GM19372 (cell line): ENCODE data around the gene KSR1.
"Not testable (repeated sequence)": the region's sequence is repeated elsewhere in the genome, so short reads cannot be mapped to it uniquely, and the experiment has no call there.

ENCODE experiments used
- ATAC-seq: cut with Tn5 transposase; IDR thresholded peaks from one replicate; pipeline ENCODE4 v1.9.1; 2021; ENCODE audit warnings: mild to moderate bottlenecking, low read depth, moderate library complexity; ENCODE audit not compliant: unreplicated experiment

Gene KSR1

GRCh38 chr17:27646232-27646631 lies 190.0 kb downstream of the KSR1 start:
- ATAC-seq, result no peak

DNA sequence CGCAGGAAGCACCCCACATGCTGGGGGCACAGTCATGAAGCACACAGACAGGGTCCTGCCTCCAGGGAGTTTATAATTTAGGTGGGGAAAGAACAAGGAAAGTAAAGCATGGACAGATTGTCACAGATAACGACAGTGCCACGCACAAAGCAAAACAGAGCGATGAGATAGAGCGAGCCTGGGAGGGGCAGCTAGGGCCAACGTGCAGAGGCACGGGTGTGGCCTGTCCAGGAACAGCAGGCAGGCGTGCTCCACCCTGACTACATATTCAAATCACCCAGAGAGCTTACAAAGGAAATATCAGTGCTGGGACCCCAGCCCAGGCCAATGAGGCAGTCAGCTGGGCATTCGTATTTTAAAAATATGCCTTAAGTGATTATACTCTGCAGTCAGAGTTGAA lies 191.5 kb downstream of the KSR1 start:
- ATAC-seq, result no peak

GRCh38 chr17:27649111-27649571 lies 192.9 kb downstream of the KSR1 start:
- not testable (repeated sequence) for ATAC-seq

DNA sequence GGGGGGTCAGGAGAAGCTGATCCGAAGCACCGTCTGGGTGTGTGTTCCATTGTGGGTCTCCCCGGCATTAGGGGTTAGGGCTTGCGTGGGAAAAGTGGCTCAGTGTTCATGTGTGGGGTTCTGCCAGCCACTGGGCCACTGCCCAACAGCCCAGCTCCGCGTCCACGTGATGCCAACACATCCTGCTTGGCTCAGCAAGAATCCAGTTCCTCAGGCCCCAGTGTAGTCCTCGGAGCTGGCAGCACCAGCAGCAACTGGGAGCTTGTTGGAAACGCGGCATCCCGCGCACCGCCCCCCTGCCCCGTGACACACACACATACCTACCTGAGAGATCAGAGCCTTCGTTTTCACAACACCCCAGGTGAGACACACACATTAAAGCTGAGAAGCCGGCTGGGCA lies 193.7 kb downstream of the KSR1 start:
- ATAC-seq, result no peak

DNA sequence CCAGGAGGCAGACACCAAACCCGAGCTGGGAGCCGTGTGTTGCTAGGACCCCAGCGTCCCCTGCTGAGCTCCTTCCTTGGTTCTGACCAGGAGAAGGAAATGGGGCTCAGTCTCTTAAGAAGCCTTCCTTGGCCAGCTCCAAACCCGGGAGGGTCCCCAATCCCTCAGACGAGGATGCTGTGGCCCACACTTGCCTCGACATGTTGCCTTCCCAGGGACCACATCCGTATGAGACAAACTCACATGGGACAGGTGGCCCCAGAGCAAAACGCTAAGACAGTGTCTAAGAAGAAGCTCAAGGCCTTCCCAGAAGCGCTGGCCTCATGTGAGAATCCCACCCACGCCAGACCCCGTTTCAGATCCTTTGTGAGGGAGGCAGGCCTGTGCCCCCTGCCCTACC lies 194.6 kb downstream of the KSR1 start:
- no peak for ATAC-seq

DNA sequence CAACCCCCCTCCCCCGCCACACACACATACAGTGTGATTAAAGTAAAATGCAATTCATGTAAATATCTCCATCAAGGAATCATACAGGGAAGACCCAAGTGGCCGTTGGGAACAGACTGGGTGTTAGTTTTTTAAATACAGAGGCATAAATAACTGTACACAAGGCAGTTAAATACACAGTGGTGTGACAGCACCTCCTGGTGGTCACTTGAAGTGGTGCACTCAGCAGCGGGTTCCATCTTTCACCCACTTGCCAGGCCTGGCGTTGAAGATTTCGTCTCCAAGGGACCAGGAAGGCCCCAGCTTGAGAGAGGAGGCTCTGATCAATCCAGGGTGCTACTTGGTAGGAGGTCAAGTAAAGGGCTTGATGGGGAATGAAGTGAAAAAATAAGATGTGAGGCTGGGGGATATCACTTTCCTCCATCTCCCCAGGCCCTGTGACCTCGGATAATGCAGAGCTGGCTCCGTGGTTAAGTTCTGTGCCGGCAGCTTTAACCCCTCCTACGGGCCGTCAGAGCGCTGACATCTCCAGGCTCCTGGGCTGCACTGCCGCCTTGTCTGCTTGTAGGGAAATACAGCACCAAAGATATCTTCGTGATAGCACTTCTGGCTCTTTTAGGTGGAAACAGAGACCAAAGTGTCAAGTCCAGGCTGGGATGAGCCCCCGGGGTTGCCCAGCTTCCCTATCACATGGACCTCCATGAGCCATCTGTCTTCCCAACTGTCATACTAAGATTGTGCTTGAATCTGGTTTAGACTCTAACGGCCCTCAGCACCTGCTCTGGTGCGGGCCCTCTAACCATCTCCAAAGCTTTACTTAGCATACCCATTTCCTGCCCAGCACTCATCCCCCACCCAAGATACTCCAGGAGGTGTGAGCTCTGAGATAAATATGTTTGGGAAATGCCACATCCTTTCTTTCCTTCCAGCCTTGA lies 195.4 kb downstream of the KSR1 start:
- no peak for ATAC-seq

GRCh38 chr17:27653449-27653971 lies 197.3 kb downstream of the KSR1 start:
- not testable (repeated sequence) for ATAC-seq

- no peak for ATAC-seq
These were observed 197.9 kb downstream of the KSR1 start for GRCh38 chr17:27654136-27654535.

- ATAC-seq, result peak; percentile 86
These were observed 198.6 kb downstream of the KSR1 start for GRCh38 chr17:27654654-27655524.

DNA sequence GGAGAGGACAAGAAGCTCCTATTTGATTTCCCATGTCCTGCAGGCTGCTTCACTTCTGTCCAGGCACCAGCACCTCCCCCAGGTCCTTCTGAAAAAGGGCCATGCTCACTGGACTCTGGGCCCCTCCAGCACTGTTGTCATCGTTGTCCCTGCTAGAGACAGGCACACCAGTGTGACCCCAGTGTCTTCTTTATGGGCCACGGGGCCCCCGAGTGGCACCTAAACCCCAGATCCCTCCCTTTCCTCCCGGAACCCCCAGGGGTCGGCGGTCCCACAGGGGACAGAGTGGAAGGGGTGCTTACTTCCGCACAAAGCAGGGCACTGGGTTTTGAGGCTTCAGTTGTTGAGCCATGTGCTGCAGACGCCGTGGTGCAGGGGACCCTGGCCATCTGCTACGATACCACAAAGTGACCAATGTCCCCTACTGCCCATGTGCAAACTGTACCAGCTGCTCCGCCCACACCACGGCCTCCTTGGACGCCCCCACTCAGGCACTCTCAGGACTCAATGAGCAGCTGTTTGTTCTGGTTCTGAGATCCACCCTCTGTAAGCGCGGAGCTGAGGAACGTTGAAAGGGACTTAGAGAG lies 199.4 kb downstream of the KSR1 start:
- ATAC-seq, result not testable (repeated sequence)

DNA sequence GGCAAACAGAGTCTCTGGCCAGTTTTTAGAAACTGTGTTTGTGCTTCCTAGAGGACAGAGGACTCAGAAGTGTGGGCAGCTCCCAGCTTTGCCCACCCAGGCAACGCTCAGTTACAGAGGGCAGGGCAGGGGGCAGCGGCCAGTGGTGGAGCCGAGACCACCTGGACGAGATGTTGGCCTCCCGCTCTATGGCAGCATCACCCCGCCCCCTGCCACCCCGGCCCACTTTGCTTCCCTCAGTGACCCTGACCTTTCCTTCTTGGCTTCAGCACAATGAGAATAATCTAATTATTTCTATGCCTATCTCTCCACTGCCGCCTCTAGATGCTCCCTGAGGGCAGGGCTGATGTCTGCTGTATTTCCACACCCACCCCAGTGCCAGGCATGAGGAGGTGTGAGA lies 200.4 kb downstream of the KSR1 start:
- ATAC-seq, result not testable (repeated sequence)

- ATAC-seq, result no peak
These were observed 201.4 kb downstream of the KSR1 start for GRCh38 chr17:27657620-27658019.

DNA sequence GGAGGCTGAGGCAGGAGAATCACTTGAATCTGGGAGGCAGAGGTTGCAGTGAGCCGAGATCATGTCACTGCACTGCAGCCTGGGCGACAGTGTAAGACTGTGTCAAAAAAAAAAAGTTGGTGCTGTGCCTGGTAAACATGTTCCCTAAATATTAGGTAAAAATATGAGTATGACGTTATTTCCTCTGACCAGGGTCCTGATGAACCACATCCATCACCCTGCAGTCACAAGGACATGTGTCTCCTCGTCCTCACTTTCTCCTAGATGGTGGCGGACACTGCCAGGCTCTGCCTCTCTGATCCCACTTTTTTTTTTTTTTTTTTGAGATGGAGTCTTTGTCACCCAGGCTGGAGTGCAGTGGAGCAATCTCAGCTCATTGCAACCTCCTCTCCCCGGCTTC lies 203.4 kb downstream of the KSR1 start:
- ATAC-seq, result no peak

DNA sequence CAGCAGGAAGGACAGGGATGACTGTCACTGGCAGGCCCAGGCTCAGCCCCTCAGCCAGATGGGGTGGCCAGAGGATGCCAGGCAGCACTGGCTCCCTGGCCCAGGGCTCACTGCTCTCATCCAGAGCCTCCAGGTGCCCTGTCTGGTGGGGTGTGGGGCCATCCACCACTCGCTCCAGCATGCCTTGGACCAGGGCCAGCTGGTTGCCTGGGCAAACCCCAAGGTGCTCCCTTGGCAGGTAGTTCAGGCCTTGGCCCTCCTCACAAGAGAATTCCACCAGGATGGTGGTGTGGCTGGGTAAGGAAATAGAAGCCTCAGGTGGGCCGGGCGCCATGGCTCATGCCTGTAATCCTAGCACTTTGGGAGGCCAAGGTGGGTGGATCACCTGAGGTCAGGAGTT lies 204.2 kb downstream of the KSR1 start:
- ATAC-seq, result no peak

DNA sequence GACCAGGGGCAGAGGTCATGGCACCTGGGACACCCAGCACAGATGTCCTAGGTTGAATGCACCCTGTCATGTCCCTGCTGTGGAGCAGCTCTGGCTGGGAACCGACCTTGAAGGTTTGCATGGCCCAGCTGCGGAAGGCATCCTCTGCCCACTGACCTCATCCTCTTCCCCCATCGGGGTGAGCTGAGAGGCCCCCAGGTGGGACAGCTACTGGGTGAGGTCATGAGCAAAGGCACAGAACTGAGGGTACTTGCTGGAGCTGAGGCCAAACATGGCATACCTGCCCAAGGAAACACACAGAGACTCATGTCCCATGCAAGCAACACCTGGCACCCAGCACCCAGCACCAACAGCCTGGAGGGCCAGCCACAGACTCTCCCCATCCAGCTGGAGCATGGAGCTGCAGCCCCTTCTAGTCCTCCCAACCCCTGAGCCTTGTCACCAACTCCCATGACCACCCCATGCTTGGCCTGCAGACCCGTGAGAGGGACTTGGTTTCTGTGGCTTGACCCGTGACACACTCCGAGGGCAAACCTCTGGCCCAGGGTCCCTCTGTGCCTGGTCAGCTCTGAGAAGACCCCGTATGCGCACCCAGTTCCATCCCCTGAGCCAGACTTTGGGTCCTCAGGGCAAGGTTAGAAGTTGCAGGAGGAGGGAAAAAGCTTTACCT lies 207.8 kb downstream of the KSR1 start:
- ATAC-seq, result no peak

DNA sequence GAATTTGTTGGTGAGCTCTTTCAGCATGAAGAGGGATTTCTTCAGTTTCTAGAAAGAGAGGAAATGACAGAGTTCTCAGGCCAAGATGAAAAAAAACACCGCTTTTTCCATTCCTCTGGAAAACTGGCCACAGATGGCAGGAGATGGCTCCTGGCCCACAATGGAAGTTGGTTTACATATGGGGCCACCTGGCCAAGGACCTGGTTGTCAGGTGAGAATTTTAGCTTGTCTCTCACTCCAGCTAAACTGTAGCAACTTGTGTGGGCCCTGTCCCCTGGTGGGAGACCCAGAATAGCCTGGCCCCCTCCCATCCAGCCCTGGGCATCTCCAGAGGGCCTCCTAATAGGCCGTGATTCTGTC lies 208.3 kb downstream of the KSR1 start:
- ATAC-seq, result no peak

GRCh38 chr17:27665549-27665948 lies 209.3 kb downstream of the KSR1 start:
- no peak for ATAC-seq

DNA sequence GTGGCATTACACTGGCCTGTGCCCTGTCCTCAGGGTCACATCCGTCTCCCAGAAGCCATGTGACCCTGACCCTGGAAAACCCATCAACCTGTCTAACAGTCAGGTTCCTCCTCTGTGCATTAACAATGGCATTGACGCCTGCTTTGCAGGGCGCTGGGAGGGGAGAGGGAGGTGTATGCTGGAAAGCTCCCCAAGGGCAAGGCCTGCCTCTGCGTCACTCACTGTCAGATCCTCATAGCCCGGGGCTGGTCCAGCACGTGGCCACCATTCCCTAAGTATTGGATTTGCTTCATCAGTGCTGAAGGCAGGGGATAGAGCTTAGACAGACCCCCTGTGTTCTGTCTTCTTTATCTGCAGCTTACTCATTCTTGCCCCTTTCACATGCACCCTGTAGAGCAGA lies 210.0 kb downstream of the KSR1 start:
- ATAC-seq, result not testable (repeated sequence)

- no peak for ATAC-seq
These were observed 210.7 kb downstream of the KSR1 start for GRCh38 chr17:27666831-27667560.
